Activated CD4-positive, alpha-beta T cell treated with anti-CD3 and anti-CD28 coated beads for 48 hours (primary cell): ENCODE measurements around the gene SSBP2.
"Not testable (repeated sequence)": the region's sequence is repeated elsewhere in the genome, so short reads cannot be mapped to it uniquely, and the experiment has no call there.

Source experiments
- DNase-seq: peaks from one replicate; pipeline ENCODE4 v3.0.0-alpha.2; 2020

SSBP2 gene

DNA sequence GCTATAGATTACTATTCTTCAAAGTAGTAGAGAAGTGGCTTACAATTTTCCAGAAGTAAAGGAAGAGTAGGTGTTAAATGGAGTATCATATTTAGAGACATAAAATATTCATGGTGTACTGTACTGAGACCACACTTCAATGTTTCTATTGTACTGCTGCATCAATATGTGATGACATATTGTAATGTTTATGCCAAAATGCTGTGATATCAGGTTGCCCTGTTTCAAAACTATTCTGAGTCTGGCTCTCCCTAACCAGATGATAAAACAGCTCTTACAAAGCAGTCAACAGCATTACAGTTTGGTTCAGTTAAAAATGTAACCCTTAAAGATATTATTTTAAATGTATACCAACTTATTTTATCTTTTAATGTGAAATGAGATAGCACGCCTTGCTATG lies 326.2 kb downstream of the SSBP2 start:
- DNase-seq, result no peak

DNA sequence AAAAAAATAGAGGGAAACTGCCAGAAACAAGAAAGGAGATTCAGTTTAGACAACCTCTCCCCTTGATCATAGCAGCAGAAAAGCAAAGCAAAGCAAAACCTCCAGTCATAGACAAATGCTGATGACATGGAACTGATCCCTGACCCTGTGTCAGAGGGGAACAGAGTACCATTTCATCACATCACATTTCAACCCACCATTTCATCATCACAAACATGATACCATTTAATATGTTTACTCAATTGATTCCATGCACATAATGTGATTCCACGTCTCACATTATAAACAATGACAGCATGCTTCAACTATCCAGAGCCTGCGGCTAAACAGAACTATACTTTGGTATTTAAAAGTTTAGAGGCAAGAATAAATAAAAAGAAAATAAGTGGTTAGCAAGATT lies 328.2 kb downstream of the SSBP2 start:
- DNase-seq, result no peak

DNA sequence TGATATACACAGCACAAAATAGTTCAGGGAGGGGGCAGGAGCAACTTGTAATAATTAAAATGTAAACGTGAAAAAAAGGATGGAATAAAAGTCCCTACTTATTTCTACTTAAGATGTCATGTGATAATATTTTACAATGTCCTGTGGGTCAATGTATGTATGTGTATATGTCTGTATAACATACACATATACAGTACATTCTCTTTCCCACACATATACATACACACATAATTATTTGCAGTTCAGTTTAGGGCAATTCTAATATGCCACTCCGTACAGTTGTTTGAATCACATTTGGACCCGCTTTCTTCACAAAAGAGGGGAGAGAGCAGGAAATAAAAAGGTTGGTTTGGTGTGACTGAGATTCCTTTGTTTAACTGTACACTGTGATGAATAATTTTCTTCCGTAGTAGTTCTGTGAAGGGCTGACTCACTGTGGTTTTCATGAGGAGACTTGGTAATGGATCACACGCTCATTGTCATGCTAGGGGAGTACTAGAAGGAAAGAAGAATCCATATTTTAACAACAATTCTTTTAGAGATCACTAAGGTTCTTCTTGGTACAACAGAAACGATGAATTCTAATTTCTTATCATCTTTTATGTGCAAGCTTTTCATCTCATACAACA lies 330.7 kb downstream of the SSBP2 start:
- DNase-seq, result no peak

DNA sequence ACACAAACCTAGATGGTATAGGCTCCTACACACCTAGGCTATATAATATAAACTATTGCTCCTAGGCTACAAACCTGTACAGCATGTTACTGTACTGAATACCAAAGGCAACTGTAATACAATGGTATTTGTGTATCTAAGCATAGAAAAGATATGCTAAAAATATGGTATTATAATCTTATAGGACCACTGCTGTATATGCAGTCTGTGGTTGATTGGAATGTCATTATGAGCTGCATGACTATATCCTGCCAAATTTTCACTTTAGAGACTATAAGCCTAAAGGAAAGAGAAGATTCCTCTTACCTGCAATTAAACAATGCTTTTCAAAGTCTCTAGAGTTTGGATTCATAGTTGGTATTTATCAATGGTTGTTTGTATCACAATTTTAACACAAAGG lies 332.3 kb downstream of the SSBP2 start:
- no peak for DNase-seq

DNA sequence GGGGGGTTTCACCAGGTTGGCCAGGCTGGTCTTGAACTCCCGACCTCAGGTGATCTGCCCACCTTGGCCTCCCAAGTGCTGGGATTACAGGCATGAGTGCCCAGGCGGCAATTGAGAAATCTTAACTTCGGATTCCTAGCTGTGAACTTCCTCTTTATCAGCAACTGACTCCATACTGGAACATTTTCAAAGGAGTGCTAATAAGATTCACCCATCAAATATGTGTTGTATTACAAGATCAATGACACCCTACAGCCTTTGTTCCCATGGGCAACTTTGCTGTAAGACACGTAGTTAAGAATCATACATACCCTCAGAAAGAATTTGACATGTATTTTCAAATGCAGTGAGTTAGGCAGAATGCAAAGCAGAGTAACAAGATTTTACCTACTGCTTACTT lies 333.8 kb downstream of the SSBP2 start:
- DNase-seq, result no peak

DNA sequence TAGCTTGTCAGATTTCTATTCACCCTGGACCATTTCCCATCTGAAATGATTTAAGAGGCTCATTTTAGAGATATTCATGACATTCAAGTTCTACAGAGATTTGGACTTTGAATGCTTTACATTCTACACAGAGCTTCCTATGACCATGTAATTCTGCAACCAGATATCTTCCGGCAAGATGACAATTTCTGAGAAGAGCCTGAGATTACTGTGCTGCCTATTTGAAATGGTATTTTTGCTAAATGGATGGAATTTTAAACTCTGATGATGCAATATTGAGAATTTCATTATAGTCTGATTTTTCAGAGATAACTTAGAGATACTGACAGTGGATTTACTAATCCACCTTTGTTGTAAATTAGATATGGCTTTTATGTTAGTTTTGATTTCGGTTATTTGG lies 341.0 kb downstream of the SSBP2 start:
- no peak for DNase-seq

DNA sequence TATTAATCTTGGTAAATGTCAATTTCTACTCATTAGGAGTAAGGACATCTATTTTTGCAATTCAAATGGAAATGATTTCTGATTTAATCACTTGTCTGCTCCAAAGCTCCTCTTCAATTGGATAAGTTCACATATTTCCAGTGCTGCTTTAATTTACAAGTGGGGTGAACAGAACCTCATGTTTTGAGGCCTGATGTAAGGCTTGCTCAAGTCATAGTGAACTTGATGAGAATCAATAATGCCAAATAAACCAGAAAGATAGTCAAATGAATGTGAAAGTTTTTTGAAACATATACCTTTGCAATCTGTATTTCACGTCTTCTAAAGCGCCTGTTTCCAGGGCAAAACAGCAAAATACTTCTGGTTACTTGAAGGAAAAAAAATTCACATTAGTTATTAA lies 341.5 kb downstream of the SSBP2 start:
- DNase-seq, result no peak

DNA sequence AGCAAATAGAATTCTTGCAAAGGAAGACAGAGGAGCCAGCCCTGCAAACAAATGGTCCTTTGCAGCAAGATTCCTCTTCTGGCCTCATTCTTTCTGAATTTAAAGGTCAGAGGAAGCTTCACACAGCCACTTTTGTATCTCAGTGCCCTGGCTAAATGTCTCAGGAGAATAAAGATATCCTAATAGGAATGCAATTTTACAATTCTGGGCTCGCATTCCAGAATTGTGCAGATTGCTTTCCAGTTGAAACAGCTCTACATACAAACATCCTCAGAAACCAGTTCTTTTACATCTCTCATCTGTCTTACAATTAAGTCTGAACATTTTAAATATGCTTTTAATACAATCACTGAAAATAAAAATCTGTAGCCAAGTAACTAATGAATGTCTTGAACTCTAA lies 342.4 kb downstream of the SSBP2 start:
- DNase-seq, result no peak

DNA sequence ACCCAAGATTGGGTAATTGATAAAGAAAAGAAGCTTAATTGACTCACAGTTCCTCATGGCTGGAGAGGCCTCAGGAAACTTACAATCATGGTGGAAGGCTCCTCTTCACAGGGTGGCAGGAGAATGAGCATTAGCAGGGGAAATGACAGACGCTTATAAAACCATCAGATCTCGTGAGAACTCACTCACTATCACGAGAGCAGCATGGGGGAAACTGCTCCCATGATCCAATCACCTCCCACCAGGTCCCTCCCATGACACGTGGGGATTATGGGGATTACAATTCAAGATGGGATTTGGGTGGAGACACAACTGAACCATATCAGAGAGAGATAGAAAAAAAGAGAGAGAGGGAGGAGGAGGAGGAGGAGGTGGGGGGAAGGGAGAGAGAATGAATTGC lies 343.1 kb downstream of the SSBP2 start:
- DNase-seq, result not testable (repeated sequence)

DNA sequence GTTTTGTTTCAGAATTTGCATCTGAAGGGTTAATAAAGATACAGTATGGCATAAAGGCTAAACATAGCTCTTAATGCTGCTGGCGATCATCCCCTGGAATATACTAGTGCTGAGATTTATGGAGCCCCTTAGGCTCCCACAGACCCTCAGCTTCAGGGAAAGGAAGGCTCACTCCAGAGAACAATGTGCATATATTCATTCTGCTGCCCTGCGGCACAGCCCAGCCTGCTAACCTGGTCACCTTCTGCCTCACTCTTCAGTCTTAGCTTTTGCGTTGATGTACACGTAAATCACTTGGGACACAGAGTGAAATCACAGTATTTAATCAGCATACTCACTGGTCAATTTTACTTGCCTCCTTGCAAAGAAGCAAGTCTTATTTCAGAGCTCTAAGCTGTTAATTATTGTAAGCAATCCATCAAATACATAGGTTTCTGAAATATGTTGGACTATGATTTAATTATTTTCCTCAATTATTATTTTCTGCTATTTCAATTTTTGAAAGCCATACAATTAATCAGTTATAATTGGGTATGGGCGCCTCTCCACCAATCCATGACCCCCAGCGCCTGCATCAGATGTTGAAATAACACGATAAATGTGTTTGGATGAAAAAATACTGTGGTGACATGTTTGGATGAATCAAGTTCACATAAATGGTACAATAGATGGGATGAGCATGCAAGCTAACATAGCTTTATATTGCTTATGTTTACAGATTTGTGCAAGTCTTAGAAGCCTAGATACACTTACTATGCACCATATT lies 345.6 kb downstream of the SSBP2 start:
- DNase-seq, result no peak

DNA sequence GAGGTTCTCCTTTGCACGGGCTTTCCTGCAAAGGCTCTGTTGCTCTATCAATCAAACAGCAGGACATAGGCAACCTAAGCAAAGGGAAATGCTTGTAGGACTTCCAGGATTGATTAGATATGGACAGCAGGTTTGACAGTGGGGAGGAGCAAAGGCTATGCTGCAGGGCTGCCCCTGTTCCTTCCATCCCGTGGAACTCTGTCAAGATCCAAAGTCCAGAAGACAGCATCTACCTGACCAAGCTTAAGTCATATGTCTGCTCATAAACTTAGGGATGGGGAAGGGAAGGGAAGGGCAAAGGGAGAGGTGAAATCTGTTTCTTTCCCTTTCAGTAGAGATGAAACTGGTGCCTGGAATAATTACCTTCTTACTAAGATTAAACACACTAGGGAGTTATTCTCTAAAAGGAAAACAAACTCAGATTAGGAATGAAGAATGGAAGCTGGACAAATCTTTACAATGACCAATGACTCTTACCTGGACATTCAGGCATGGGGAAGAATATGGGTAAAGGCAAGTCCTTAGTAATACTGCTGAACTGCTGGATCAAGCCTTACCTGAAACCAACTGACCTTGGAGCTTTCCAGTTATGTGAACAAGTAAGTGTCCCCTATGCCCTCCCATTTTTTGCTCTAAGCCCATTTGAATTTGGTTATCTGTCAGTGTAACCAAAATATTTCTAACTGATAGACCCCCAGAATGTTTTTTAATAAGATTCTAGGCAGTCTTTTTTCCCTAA lies 348.5 kb downstream of the SSBP2 start:
- no peak for DNase-seq

DNA sequence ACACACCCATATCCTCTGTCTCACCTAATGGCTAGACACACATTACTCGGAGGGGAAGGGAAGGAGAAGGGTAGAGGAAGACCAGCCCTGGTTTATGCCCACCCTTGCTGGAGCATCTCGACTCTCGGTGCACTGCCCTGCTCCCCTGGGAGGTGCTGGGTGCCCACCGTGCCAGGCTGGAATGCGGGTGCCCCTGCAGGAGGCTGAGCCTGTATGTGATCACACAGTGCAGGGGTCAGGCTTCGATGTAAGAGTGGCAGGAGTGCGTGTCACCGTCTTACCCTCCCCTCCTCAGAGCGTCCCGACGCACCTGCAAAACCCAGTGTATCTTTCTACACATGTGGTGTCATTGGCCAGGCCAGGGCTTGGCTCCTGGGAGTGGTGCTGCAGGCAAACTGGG lies 349.6 kb downstream of the SSBP2 start:
- no peak for DNase-seq

DNA sequence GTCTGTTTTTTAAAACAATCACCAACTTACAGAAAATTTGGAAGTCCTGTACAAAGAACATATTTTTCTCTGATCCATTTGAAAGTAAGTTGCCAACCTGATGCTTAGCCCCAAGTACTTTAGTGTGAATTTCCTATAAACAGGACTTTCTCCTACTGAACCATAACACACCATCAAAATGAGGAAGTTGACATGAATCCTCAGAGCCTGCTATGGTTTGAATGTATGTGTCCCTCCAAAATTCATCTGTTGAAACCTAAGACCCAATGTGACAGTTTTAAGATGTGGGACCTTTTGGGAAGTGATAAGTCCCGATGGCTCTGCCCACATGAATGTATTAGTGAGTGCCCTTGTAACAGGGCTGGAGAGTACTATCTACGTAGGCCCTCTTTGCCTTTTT lies 350.5 kb downstream of the SSBP2 start:
- no peak for DNase-seq

DNA sequence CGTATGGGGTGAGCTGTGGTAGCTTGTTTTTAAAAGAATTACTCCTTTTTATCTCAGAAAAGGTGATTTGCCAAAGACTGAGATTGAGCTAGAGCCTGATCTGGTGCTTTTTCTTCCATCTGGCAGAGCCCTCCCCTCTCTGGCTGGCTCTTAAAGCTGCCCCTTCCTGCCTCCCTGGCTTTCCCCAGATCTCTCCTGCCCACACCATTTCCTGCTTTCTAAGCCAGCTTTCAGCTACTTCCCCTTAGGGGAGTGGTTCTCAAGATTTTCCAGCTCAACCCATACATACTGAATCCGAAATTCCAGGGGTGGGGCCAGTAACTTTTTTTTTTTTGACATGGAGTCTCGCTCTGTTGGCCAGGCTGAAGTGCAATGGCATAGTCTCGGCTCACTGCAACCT lies 352.2 kb downstream of the SSBP2 start:
- DNase-seq, result no peak

DNA sequence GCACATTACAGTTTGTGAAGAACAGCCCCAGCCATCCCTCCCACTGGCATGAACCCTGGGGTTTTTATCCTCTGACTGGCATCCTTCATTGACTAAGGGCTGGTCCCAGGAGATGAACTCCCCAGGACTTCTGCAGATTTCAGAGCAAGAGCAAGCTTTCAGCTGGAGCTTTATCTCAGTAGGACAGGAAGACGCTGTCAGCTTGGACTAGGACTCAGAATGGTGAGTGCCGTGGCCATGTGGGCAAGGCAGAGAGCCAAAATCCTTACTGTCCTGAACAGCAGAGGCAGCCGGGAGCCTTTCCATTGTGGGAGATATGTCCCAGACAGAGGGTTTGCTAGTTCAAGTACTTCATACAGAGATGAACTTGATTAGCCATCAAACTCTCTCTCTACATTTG lies 353.7 kb downstream of the SSBP2 start:
- DNase-seq, result no peak

DNA sequence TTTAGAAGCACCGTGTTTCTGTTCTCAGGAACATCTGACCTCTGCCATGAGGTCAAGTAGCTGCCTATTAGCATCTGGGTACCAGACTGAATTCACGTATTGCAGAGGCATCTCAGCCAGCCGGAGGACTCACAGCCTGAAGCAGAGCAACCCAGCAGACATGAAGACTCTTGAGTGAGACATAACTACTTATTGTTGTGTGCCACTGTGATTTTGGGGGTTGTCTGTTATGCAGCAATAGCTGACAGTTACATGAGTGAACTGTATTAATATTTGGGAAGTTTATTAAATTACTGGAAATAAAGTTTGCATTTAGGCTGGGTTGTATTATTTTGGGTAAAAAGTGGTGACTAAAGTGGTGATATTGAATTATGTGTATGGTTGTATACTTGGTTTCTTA lies 355.6 kb downstream of the SSBP2 start:
- no peak for DNase-seq

DNA sequence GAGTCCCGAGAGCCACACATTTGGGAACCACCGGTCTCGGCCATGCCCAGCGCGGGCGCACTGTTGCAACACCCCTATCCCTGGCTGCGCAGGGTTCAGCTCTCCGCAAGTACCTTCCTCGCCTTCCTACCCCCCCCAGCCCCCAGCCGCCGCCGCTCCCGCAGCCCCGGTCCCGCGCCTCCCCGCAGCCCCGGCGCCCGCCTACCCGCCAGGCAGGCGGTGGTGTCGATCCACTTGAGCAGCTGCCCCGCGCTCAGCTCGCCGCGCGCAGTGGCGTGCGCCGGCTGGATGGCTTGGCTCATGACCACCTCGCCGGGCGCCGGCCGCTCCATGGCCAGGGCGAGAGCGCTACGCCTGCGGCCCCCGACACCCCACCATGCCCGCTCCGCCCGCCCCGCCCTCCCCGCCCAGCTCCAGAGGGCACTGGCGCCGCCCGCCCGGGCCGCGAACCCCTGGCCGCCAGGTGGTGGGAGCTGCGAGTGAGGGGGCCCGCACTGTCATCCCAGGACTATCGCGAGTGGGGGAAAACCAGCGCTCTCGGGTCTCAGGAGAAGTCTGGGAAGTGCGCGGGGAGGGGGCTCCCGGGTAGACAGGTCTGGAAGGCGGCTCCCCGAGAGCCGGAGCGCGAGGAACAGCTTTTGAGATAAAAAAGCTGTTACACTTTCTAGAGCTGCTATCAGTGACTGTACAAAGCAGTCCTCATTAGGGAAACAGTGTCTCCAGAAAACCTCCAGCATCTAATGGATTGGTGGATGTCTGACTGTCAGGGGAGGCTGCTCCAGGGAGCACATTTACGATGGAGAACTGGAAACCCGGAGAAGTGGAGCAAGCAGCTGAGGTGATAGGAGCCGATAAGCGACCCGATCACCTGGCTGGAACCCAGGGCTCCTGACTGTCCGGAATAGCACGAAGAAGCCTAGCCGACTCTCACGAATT lies 356.8 kb downstream of the SSBP2 start, which contains the start of gene ACOT12:
ACOT12 (minus strand) TSS at position 352 of the 936 bp plus-strand sequence; CDS start at position 332, 20 bp downstream.
- DNase-seq, result peak; percentile 4

DNA sequence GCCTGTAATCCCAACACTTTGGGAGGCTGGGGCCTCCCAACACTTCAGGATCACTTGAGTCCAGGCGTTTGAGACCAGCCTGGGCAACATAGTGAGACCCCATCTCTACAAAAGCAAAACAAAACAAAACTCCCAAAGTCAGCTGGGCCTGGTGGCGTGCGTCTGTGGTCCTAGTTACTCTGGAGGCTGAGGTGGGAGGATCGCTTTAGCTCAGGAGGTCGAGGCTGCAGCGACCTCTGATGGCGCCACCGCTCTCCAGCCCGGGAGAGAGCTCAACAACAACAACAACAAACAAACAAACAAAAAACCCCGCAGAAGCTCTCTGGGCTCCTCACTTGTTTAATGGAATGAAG lies 357.5 kb downstream of the SSBP2 start:
- DNase-seq, result no peak

DNA sequence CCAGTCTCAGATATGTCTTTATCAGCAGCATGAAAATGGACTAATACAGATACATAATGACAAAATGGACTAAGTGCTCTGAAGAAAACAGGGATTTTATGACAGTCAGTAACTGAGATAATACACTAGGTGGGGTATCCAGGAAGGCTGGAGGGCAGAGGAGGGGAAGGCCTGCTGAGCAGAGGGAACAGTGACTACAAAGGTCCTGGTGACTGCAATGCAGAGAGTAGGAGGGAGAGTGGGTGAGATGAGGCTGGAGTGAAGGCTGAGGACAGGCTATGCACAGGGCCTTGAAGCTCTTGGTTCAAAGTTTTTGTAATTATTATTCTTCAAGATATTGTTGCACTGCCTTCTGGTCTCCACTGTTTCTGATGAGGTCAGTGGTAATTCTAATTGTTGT lies 361.9 kb downstream of the SSBP2 start:
- no peak for DNase-seq

DNA sequence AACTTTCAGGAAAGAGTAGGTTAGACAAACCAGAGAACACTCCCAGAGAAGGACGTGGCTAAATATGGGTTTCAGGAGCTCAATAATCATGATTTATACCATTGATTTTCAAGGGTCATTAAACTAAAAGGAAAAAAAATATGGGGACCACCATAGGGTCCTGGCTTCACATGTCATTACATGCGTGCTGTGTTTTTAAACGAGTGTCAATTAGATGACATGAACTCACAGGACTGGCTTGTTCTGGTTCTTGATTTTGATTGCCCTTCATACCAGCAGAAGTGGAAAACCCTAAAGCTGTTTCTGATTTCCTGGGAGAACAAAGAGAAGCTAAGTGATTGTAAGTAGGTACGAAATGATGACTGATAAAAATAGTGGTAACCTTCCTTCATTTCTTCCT lies 362.7 kb downstream of the SSBP2 start:
- DNase-seq, result no peak

DNA sequence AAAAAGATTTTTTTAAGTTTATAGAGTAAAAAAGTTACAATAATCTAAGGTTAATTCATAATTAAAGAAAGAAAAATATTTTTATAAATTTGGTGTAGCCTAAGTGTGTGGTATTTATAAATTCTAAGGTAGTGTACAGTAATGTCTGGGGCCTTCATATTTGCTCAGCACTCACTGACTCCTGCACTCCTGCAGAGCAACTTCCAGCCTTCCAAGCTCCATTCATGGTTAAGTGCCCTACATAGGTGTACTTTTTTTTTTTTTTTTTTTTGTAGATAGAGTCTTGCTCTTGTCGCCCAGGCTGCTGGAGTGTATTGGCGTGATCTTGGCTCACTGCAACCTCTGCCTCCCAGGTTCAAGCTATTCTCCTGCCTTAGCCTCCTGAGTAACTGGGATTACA lies 367.0 kb downstream of the SSBP2 start:
- no peak for DNase-seq

DNA sequence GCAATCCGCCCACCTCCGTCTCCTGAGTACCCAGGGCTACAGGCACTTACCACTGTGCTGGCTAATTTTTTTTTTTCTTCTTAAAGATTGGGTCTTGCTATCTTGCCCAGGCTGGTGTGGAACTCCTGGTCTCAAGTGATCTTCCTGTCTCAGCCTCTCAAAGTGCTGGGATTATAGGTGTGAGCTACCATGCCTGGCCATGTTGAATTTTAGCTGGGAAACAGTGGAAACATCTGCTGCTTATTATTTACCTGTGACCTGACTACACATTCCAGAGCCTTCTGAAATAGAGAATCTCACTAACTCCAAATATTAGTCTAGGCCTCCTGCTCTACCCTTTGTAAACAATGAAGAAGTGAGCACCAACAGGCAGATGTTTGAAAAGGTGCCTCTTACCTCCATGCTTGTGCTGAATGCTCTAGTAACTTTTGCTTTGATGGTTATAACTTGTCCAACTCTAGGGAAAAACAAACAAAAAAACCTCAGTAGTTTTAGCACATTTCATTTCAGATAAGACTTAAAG lies 379.5 kb downstream of the SSBP2 start:
- DNase-seq, result no peak

DNA sequence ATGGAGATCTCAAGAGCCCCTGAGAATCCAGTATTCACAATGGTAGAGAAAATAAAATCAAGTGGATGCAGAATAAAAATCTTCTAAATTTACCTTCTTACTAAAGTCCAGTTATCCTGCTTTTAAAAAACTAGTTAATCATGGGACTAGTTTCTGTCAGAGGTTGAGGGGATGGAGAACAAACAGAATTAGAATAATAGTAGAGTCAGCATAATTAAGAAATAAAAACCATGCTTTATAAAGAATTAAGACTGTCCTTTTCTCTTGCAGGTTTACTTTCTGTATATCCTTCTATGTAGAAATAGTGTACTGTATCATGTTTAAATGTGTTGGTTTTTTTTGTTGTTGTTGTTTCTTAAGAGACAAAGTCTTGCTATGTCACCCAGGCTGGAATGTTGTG lies 380.0 kb downstream of the SSBP2 start:
- DNase-seq, result no peak
